Measurements from ENCODE around the gene NAV1. TPM values are rescaled to one million over a fixed set of nuclear protein-coding genes. Genes with fewer than 3 reads are reported as not detected.
"Not testable (repeated sequence)": the region's sequence is repeated elsewhere in the genome, so short reads cannot be mapped to it uniquely, and the experiment has no call there.

Gene NAV1
- total RNA-seq, 2 experiments from 2014 or later, result 1.3 TPM

DNA sequence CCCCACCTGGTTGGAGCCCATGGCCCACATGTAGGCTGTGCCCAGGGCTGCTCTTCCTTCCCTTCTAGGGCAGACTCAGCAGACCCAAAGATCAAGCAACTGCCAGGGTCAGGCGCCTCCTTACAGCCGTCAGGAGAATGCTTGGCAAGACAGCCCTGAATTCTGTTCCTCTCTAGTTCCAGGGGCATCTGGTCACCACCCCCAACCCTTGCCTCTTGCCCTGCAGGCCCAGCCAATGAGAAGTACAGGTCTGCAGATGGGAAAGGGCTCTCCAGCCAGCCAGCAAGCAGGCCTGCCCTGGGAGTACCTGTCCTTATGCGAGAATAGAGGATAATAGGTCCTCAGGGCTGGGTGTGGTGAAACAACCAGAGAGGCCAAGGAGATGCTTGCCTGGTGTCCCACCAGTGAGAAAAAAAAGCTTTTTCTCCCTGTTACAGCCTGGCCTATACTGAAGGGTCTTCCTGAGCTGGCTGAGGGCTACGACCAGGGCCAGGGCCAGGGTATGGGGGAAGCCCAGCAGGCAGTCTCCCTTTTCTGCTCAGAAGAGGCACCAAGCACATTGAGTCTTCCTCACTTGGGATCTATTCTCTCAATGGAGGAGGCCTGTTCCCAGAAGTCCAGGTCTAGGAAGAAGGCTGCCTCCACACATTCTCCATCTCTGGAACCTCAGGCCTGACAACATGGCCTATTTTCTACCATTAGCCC lies 31.4 kb downstream of the NAV1 start:
- H3K4me3 Mint-ChIP-seq, result no peak overlapping the region
- H3K4me1 Mint-ChIP-seq, result peaks cover 2% of the 10 kb centered on the region
- no peaks in the 10 kb centered on the region for H3K9me3 Mint-ChIP-seq
- H3K36me3 Mint-ChIP-seq, result no peaks in the 10 kb centered on the region
- no peaks in the 10 kb centered on the region for H3K27me3 Mint-ChIP-seq
- H3K27ac Mint-ChIP-seq, result no peak overlapping the region
- no peak for DNase-seq

- Mint-ChIP-seq H3K9me3 (no peaks in the 10 kb centered on the region), H3K27me3 (no peaks in the 10 kb centered on the region), H3K36me3 (no peaks in the 10 kb centered on the region), H3K27ac (no peak overlapping the region), H3K4me1 (peaks cover 2% of the 10 kb centered on the region), H3K4me3 (no peak overlapping the region)
- DNase-seq, result no peak
These were observed 32.1 kb downstream of the NAV1 start for GRCh38 chr1:201570886-201571624.

- no peaks in the 10 kb centered on the region for H3K36me3 Mint-ChIP-seq
- H3K27me3 Mint-ChIP-seq, result no peaks in the 10 kb centered on the region
- H3K9me3 Mint-ChIP-seq, result no peaks in the 10 kb centered on the region
- H3K4me3 Mint-ChIP-seq, result no peak overlapping the region
- peaks cover 2% of the 10 kb centered on the region for H3K4me1 Mint-ChIP-seq
- no peak overlapping the region for H3K27ac Mint-ChIP-seq
- DNase-seq, result no peak
These were observed 34.1 kb downstream of the NAV1 start for GRCh38 chr1:201573030-201573429.

DNA sequence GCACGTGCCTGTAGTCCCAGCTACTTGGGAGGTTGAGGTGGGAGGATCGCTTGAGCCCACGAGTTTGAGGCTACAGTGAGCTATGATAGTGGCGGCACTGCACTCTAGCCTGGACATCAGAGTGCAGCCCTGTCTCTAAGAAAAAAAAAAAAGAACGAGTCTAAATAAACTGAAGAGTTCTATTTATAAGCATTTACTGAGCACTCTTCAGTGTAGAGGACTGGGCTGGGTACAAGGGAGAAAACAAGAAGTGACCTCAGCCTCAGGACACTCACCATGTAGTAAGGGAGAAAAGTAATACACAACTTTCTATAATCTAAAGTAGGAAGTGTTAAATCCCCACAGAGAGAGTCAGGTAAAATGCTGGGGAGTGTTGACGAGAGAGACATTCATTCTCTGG lies 35.0 kb downstream of the NAV1 start:
- no peak overlapping the region for H3K27ac Mint-ChIP-seq
- DNase-seq, result no peak
- H3K9me3 Mint-ChIP-seq, result no peaks in the 10 kb centered on the region
- H3K36me3 Mint-ChIP-seq, result no peaks in the 10 kb centered on the region
- no peaks in the 10 kb centered on the region for H3K27me3 Mint-ChIP-seq
- H3K4me1 Mint-ChIP-seq, result peaks cover 2% of the 10 kb centered on the region
- H3K4me3 Mint-ChIP-seq, result no peak overlapping the region

- Mint-ChIP-seq H3K27ac (no peak overlapping the region), H3K4me3 (no peak overlapping the region), H3K4me1 (peaks cover 2% of the 10 kb centered on the region), H3K36me3 (no peaks in the 10 kb centered on the region), H3K9me3 (no peaks in the 10 kb centered on the region), H3K27me3 (peaks cover 3% of the 10 kb centered on the region)
- DNase-seq, result no peak
These were observed 37.0 kb downstream of the NAV1 start for GRCh38 chr1:201575912-201576311.

DNA sequence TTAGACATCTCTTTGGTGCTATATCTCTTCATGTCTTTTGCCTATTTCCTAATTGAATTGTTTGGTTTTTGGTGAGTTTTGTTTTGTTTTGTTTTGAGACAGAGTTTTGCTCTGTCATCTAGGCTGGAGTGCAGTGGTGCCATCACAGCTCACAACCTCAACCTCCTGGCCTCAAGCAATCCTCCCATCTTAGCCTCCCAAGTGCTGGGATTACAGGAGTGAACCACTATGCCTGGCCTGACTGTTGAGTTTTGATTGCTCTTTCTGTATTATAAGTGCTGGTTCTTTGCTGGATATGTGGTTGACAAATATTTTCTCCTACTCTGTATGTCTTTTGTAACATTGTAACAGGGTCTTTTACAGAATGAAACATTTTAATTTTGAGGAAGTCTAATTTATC lies 38.0 kb downstream of the NAV1 start:
- H3K4me3 Mint-ChIP-seq, result no peak overlapping the region
- peaks cover 2% of the 10 kb centered on the region for H3K4me1 Mint-ChIP-seq
- no peak overlapping the region for H3K27ac Mint-ChIP-seq
- no peak for DNase-seq
- no peaks in the 10 kb centered on the region for H3K36me3 Mint-ChIP-seq
- no peaks in the 10 kb centered on the region for H3K9me3 Mint-ChIP-seq
- peaks cover 3% of the 10 kb centered on the region for H3K27me3 Mint-ChIP-seq

DNA sequence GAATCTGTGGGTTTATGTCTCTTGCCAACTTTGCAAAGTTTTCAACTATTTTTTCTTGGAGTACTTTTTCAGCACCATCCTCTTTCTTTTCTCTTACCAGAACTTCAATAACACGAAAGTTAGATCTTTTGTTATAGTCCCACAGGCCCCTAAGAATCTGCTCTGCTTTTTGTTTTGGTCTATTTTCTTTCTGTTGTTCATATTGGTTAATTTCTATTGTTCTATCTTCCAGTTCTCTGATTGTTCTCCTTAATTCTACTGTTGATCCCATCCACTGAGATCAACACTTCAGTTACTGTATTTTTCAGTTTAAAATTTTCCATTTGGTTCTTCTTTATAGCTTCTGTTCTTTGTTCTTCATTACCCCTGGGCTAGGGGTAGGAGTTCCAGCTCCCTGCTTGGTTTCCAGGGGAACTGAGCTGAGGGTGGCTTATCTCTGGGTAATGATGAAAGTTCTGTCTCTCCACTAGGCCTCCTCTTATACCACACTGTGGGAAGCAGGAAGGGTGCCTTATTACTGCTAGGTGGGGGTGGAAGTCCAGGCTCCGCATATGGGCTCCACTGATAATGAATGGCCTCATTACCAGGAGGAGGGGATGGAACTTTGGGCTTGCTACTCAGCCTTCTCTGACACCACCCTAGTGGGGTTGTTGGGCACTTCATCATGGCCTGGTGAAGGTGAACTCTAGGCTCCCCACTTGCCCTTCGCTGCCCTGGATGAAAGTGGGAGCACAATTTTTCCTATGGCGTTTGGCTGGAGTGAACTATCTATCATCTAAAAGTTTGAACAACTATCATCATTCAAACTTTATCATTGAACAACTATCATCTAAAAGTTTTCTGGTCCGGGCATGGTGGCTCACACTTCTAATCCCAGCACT lies 39.3 kb downstream of the NAV1 start:
- Mint-ChIP-seq H3K9me3 (no peaks in the 10 kb centered on the region), H3K36me3 (no peaks in the 10 kb centered on the region), H3K4me3 (no peak overlapping the region), H3K4me1 (peaks cover 2% of the 10 kb centered on the region), H3K27me3 (peaks cover 3% of the 10 kb centered on the region), H3K27ac (no peak overlapping the region)
- DNase-seq, result no peak

DNA sequence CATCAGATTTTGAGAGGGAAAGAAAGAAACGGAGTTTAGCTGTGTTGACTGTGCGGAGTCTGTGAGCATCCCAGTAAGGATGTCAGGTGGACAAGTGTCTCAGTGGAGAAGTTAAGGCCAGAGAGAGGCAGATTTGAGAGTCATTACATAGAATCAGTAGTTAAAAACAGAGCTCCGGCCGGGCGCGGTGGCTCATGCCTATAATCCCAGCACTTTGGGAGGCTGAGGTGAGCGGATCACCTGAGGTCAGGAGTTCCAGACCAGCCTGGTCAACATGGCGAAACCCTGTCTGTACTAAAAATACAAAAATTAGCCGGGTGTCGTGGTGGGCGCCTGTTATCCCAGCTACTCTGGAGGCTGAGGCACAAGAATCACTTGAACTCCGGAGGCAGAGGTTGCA lies 42.4 kb downstream of the NAV1 start:
- H3K4me1 Mint-ChIP-seq, DNase-seq, H3K9me3 Mint-ChIP-seq, H3K27me3 Mint-ChIP-seq, H3K36me3 Mint-ChIP-seq, H3K27ac Mint-ChIP-seq, H3K4me3 Mint-ChIP-seq: not testable (repeated sequence)

GRCh38 chr1:201582705-201583442 lies 43.9 kb downstream of the NAV1 start:
- no peak for DNase-seq
- H3K36me3 Mint-ChIP-seq, result no peaks in the 10 kb centered on the region
- no peaks in the 10 kb centered on the region for H3K4me1 Mint-ChIP-seq
- peaks cover 7% of the 10 kb centered on the region for H3K27me3 Mint-ChIP-seq
- no peak overlapping the region for H3K4me3 Mint-ChIP-seq
- no peaks in the 10 kb centered on the region for H3K9me3 Mint-ChIP-seq
- H3K27ac Mint-ChIP-seq, result no peak overlapping the region

DNA sequence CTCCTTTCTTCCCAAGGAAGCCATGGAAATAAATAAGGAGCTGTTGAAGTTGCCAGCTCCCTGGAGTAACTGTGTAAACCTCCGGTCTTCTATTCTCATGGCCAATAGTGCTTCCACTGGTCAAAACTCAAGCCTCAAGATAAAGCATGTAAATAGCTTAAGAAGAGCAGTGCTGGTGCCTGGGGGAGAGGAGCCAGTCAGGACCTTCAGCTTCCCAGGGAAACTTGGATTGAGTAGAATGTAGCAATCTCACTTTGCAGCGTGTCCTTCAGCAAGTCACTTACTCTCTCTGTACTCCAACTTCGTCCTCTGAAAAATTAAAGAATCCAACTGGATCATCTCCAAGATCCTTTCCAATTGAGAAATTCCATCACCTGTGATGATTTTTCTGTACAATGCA lies 44.7 kb downstream of the NAV1 start:
- H3K27me3 Mint-ChIP-seq, result peaks cover 7% of the 10 kb centered on the region
- no peak for DNase-seq
- H3K27ac Mint-ChIP-seq, result no peak overlapping the region
- H3K4me1 Mint-ChIP-seq, result no peaks in the 10 kb centered on the region
- no peaks in the 10 kb centered on the region for H3K9me3 Mint-ChIP-seq
- no peak overlapping the region for H3K4me3 Mint-ChIP-seq
- H3K36me3 Mint-ChIP-seq, result no peaks in the 10 kb centered on the region

- Mint-ChIP-seq H3K27ac (no peak overlapping the region), H3K4me1 (no peaks in the 10 kb centered on the region), H3K36me3 (no peaks in the 10 kb centered on the region), H3K9me3 (no peaks in the 10 kb centered on the region), H3K27me3 (peaks cover 6% of the 10 kb centered on the region), H3K4me3 (no peak overlapping the region)
- no peak for DNase-seq
These were observed 45.7 kb downstream of the NAV1 start for GRCh38 chr1:201584471-201585092.

- no peaks in the 10 kb centered on the region for H3K9me3 Mint-ChIP-seq
- no peaks in the 10 kb centered on the region for H3K36me3 Mint-ChIP-seq
- H3K27ac Mint-ChIP-seq, result no peak overlapping the region
- peaks cover 3% of the 10 kb centered on the region for H3K27me3 Mint-ChIP-seq
- DNase-seq, result no peak
- no peaks in the 10 kb centered on the region for H3K4me1 Mint-ChIP-seq
- H3K4me3 Mint-ChIP-seq, result no peak overlapping the region
These were observed 46.2 kb downstream of the NAV1 start for GRCh38 chr1:201585093-201585483.

DNA sequence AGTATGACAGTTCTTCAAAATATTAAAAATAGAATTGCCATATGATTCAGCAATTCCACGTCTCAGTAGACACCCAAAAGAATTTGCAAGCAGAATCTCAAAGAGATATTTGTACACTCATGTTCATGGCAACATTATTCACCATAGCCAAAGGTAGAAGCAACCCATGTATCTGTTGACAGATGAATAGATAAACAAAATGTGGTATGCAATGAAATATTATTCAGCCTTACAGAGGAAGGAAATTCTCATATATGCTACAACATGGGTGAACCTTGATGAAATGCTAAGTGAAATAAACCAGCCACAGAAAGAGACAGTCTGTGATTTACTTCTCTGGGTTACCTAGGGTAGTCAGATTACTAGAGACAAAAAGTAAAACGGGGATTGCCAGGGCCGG lies 47.0 kb downstream of the NAV1 start:
- no peak for DNase-seq
- Mint-ChIP-seq H3K27ac (no peak overlapping the region), H3K27me3 (peaks cover 3% of the 10 kb centered on the region), H3K4me3 (no peak overlapping the region), H3K4me1 (no peaks in the 10 kb centered on the region), H3K9me3 (no peaks in the 10 kb centered on the region), H3K36me3 (no peaks in the 10 kb centered on the region)

DNA sequence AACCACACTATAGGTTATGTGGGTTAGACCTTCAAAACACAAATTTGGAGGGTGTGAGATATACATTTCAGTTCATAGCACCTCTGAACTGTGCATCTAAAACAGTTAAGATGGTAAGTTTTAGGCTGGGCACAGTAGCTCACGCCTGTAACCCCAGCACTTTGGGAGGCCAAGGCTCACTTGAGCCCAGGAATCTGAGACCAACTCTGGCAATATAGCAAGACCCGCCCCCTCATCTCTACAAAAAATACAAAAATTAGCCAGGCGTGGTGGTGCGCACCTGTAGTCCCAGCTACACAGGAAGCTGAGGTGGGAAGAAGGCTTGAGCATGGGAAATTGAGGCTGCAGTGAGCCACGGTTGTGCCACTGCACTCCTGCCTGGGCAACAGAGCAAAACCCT lies 47.9 kb downstream of the NAV1 start:
- no peaks in the 10 kb centered on the region for H3K9me3 Mint-ChIP-seq
- H3K36me3 Mint-ChIP-seq, result no peaks in the 10 kb centered on the region
- no peak for DNase-seq
- H3K27me3 Mint-ChIP-seq, result peaks cover 3% of the 10 kb centered on the region
- H3K4me1 Mint-ChIP-seq, result no peaks in the 10 kb centered on the region
- no peak overlapping the region for H3K4me3 Mint-ChIP-seq
- no peak overlapping the region for H3K27ac Mint-ChIP-seq

All from activated naive CD8-positive, alpha-beta T cell treated with anti-CD3 and anti-CD28 coated beads for 36 hours (primary cell).